Kidney (tissue), 14 donors: ENCODE results near the gene CCNT1. TPM values are rescaled to one million over a fixed set of nuclear protein-coding genes. Genes with fewer than 3 reads are reported as not detected.
"Not testable (repeated sequence)": the region's sequence is repeated elsewhere in the genome, so short reads cannot be mapped to it uniquely, and the experiment has no call there.

Experiments
- DNase-seq, 5 donors: peaks; one replicate each; pipeline ENCODE4 v3.0.0-alpha.2; 2013 to 2020
- FAIRE-seq: peaks from 2 replicates; lab custom pipeline; 2012; peaks lifted over from hg19 to GRCh38; lab: Jason Lieb, UNC
- H3K27ac ChIP-seq, 2 donors: one replicate each; pipeline ENCODE4 v1.7.0; 2013; ENCODE audit warnings: low read depth in 2 of 2, low read length in 2 of 2, inconsistent platforms in 1 of 2
- H3K27me3 ChIP-seq: one replicate; pipeline ENCODE4 v1.7.1; 2013; ENCODE audit warnings: low read length, inconsistent platforms; ENCODE audit not compliant: control insufficient read depth, insufficient read depth
- H3K36me3 ChIP-seq, 3 donors: one replicate each; pipeline versions ENCODE4 v1.7.0 to v1.7.1; 2013; ENCODE audit warnings: low read length in 3 of 3, control low read depth in 1 of 3, inconsistent platforms in 1 of 3; ENCODE audit not compliant: insufficient read depth in 3 of 3, control insufficient read depth in 2 of 3
- H3K4me1 ChIP-seq, 3 donors: one replicate each; pipeline versions ENCODE4 v1.7.0 to v1.7.1; 2013; ENCODE audit warnings: low read length in 3 of 3, inconsistent platforms in 1 of 3, low read depth in 1 of 3; ENCODE audit not compliant: control insufficient read depth in 2 of 3, insufficient read depth in 2 of 3
- H3K4me3 ChIP-seq, 3 donors: one replicate each; pipeline versions ENCODE4 v1.7.0 to v1.8.1; 2013; ENCODE audit warnings: low read length in 3 of 3, control low read depth in 1 of 3, inconsistent platforms in 1 of 3
- H3K9ac ChIP-seq, 3 donors: one replicate each; pipeline versions ENCODE4 v1.7.0 to v1.7.1; 2013; ENCODE audit warnings: low read length in 3 of 3, control low read depth in 1 of 3, inconsistent platforms in 1 of 3
- H3K9me3 ChIP-seq, 3 donors: one replicate each; pipeline versions ENCODE4 v1.7.0 to v1.7.1; 2013; ENCODE audit warnings: low read length in 3 of 3, control low read depth in 1 of 3, inconsistent platforms in 1 of 3; ENCODE audit not compliant: control insufficient read depth in 2 of 3, insufficient read depth in 1 of 3
- intact Hi-C: fragments of 100-400 bp; cut with DNase I; formaldehyde crosslinking; loops from one replicate; pipeline ENCODE4 v1.11.1; 2022
- polyA plus RNA-seq: library from polyadenylated mRNA; stranded (reverse); fragments of 350-450 nt; fragmentation: Illumina TruSeq; extraction: RNeasy Lipid Tissue Mini Kit (QIAGEN cat#74804); gene quantifications from one replicate; pipeline ENCODE4 v1.2.3, GENCODE V29; 2014; ENCODE audit warnings: low read depth, low replicate concordance; ENCODE audit not compliant: insufficient read depth
- total RNA-seq: library from RNA; stranded (reverse); fragmentation: NEBNext Ultra II Directional; extraction: Animal tissue kit (Norgen Biotek cat#: 25700); gene quantifications from one replicate; pipeline ENCODE4 v1.2.1, GENCODE V29; 2021
- TF ChIP-seq, protein P1 (sequence below): IDR thresholded peaks from 3 replicates; pipeline ENCODE4 v1.5.1; 2012; ENCODE audit warnings: mild to moderate bottlenecking, moderate library complexity, borderline replicate concordance; ENCODE audit not compliant: insufficient read depth; ENCODE audit errors: extremely low read depth
- donor health status: control.
- donor health status: control.
- donor health status: control.
- donor health status: control.
- donor health status: control.
- donor health status: DM: yes; HTN: yes; CAD: no.
- donor health status: Normal renal cell carcinoma (clear cell type).

CCNT1 gene
- total and polyA plus RNA-seq, 2 donors from 2014 or later = 4.1 to 39.4 TPM

DNA sequence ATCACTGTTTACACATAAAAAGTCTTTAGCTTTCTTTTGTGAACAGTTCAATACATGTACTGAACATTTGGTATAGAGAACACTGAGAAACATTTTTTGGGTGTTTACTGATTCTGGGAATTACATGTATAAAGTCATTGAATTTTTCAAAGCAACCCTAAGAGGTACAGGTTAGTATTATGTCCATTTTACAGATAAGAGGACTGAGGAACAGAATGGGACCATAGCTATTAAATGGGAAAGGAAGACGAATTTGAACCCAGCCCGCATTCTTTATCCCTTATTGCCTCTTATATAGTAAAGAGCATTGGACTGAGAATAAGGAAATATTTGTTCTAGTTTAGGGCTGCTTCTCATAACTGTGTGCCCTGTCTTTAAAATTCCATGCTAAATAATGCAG lies 33.6 kb downstream of the CCNT1 start:
- no peak overlapping the region for H3K9ac ChIP-seq
- H3K27me3 ChIP-seq = no peaks in the 10 kb centered on the region
- H3K27ac ChIP-seq = no peak overlapping the region
- FAIRE-seq = no peak
- TF ChIP-seq, protein P1, sequence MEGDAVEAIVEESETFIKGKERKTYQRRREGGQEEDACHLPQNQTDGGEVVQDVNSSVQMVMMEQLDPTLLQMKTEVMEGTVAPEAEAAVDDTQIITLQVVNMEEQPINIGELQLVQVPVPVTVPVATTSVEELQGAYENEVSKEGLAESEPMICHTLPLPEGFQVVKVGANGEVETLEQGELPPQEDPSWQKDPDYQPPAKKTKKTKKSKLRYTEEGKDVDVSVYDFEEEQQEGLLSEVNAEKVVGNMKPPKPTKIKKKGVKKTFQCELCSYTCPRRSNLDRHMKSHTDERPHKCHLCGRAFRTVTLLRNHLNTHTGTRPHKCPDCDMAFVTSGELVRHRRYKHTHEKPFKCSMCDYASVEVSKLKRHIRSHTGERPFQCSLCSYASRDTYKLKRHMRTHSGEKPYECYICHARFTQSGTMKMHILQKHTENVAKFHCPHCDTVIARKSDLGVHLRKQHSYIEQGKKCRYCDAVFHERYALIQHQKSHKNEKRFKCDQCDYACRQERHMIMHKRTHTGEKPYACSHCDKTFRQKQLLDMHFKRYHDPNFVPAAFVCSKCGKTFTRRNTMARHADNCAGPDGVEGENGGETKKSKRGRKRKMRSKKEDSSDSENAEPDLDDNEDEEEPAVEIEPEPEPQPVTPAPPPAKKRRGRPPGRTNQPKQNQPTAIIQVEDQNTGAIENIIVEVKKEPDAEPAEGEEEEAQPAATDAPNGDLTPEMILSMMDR = no peak
- H3K9me3 ChIP-seq = no peaks in the 10 kb centered on the region
- intact Hi-C loops = no loop called here
- peak overlapping the region in 1 of 3 donors; percentile 96 for H3K4me3 ChIP-seq
- H3K4me1 ChIP-seq = peaks cover 0 to 18% (median 11%) of the 10 kb centered on the region in 3 donors
- peaks cover under 1 to 9% (median 2%) of the 10 kb centered on the region in 3 donors for H3K36me3 ChIP-seq
- DNase-seq = no peak

DNA sequence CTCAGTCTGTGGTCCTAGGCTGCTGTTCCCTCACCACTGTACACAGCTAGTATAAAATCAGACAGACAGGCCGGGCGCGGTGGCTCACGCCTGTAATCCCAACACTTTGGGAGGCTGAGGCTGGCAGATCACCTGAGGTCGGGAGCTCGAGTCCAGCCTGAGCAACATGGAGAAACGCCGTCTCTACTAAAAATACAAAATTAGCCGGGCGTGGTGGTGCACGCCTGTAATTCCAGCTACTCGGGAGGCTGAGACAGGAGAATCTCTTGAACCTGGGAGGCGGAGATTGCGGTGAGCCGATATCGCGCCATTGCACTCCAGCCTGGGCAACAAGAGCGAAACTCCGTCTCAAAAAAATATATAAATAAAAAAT lies 34.0 kb downstream of the CCNT1 start:
- intact Hi-C loops, H3K27me3 ChIP-seq, DNase-seq, H3K9me3 ChIP-seq, H3K36me3 ChIP-seq, H3K27ac ChIP-seq, FAIRE-seq: not testable (repeated sequence)
- H3K4me3 ChIP-seq = peak overlapping the region; percentile 72 to 96 (median 78)
- peak overlapping the region in 1 of 3 donors; percentile 48 for H3K9ac ChIP-seq
- peaks cover 0 to 19% (median 11%) of the 10 kb centered on the region in 3 donors for H3K4me1 ChIP-seq

DNA sequence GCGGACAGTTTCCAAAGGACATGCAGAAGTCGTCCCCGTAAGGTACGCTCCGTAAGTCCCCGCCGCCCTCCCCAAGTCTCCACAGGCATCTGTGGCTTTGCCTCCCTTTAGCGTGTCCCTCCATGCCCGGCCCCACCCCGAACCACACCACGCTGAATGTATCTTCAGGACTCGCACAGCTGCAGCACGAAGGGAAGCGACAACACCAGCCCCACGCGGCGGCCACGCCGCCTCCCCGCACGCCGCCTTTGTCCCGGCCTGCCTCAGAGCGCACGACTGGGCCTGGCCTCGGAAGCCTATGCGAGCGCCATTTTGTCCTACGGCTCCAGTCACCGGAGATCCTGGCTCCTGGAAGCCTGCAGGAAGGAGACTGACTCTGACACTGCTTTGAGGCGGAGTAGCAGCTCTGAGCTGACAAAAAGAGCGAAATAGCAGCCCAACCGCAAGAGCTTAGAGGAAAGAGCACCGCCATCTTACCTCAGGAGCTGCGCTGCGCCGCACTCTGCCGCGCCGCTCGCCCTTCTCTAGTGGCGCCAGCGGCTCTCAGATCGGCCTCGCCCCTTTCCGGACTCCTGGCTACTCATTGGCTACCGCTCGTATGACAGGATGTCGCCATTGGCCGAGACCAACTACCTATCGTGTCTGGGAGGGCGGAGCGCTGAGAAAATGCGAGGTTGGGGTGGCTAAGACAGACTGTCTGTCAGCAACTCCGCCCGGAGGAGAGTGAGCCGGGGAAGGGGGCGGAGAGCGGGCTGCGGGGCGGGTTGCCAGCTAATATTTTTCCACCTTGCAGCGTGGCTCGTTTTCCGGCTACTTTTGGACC lies 34.6 kb downstream of the CCNT1 start, which contains the start of gene KANSL2:
Gene KANSL2 (minus strand): TSS at position 529 of the 823 bp plus-strand sequence. CDS start 606 bp downstream, outside the sequence.
- TF ChIP-seq, protein P1 = no peak
- H3K27me3 ChIP-seq = no peaks in the 10 kb centered on the region
- H3K9ac ChIP-seq = peak within 1 kb of the TSS; percentile 92 to 96 (median 92)
- H3K9me3 ChIP-seq = no peaks in the 10 kb centered on the region
- H3K4me1 ChIP-seq = peaks cover 0 to 21% (median 15%) of the 10 kb centered on the region in 3 donors
- intact Hi-C loops = no loop called here
- peak within 1 kb of the TSS; percentile 90 to 96 for H3K27ac ChIP-seq
- peak; percentile 98 to 100 (median 99) for DNase-seq
- peaks cover 2 to 9% (median 5%) of the 10 kb centered on the region in 3 donors for H3K36me3 ChIP-seq
- H3K4me3 ChIP-seq = peak within 1 kb of the TSS; percentile 91 to 99 (median 96)
- FAIRE-seq = peak; percentile 95

DNA sequence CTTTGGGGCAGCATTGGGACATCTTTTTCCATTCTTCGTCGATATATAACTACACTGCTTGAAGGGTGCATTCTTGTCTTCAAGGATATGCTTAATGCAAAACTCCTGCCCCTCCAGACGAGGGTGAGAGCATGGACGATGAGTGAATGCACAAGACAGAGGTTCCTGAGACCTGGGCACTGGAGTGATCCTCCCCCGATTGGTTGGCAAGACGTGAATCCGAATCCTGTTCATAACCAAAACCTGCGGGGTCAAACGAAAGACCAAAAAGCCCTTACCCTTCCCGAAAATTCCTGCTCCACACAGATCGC lies 35.2 kb downstream of the CCNT1 start:
- Histone ChIP-seq H3K27me3 (no peaks in the 10 kb centered on the region), H3K4me3 (peak overlapping the region; percentile 91 to 99 (median 96)), H3K36me3 (peaks cover 2 to 13% (median 5%) of the 10 kb centered on the region in 3 donors), H3K9ac (peak overlapping the region; percentile 92 to 96 (median 92)), H3K4me1 (peaks cover 0 to 21% (median 15%) of the 10 kb centered on the region in 3 donors), H3K9me3 (no peaks in the 10 kb centered on the region), H3K27ac (peak overlapping the region; percentile 90 to 96)
- DNase-seq (no peak), FAIRE-seq (no peak)
- TF ChIP-seq, protein P1 = no peak
- intact Hi-C loops = no loop called here
